AG10803 (cell line): Measurements from ENCODE around the gene KCNE4.

Experiments used
- DNase-seq: peaks from one replicate; pipeline ENCODE4 v3.0.0; 2010; ENCODE audit warnings: low read depth
- H3K4me3 ChIP-seq: 2 replicates; pipeline ENCODE4 v1.5.1; 2011; ENCODE audit warnings: mild to moderate bottlenecking, low read length, control low read depth
- TF ChIP-seq, protein P1 (sequence below): conservative IDR thresholded peaks from 2 replicates; pipeline ENCODE4 v1.5.1; 2011; ENCODE audit warnings: mild to moderate bottlenecking, low read length, control low read depth, inconsistent platforms

KCNE4 gene

DNA sequence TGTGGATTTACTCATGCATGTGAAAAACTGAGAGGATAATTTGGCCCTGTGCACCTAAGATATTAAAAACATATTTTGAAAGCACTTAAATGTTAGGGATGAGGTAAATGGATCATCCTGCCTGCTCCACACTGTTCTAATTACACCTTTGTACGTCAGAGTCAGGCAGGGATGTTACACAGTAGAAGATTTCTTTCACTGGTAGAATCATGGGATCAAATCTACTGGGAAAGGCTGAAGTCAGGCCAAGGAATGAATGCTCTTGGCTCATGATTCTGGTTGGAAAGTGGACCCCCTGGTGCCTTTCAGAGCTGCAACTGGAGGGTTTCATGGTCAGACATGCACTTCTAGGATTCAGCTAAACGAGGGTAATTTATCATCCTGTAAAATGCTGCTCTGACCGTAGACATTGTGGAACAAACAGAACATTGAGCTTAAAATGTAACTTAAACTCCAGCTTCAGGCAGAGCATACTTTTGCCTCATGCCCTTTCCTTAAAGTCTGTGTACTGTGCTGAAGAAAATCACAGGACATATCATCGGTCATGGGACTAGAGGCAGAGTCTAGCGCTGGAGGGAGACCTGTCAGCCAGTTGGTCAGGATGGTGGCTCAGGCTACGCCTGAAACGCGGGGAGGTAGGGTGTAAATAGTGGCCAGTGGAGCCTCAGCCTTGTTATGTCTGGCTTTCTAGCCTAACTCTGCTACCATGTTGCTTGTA is 4.9 kb downstream of the KCNE4 start:
- DNase-seq = peak; percentile 67
- no peak overlapping the region for H3K4me3 ChIP-seq
- TF ChIP-seq, protein P1, sequence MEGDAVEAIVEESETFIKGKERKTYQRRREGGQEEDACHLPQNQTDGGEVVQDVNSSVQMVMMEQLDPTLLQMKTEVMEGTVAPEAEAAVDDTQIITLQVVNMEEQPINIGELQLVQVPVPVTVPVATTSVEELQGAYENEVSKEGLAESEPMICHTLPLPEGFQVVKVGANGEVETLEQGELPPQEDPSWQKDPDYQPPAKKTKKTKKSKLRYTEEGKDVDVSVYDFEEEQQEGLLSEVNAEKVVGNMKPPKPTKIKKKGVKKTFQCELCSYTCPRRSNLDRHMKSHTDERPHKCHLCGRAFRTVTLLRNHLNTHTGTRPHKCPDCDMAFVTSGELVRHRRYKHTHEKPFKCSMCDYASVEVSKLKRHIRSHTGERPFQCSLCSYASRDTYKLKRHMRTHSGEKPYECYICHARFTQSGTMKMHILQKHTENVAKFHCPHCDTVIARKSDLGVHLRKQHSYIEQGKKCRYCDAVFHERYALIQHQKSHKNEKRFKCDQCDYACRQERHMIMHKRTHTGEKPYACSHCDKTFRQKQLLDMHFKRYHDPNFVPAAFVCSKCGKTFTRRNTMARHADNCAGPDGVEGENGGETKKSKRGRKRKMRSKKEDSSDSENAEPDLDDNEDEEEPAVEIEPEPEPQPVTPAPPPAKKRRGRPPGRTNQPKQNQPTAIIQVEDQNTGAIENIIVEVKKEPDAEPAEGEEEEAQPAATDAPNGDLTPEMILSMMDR = no peak

DNA sequence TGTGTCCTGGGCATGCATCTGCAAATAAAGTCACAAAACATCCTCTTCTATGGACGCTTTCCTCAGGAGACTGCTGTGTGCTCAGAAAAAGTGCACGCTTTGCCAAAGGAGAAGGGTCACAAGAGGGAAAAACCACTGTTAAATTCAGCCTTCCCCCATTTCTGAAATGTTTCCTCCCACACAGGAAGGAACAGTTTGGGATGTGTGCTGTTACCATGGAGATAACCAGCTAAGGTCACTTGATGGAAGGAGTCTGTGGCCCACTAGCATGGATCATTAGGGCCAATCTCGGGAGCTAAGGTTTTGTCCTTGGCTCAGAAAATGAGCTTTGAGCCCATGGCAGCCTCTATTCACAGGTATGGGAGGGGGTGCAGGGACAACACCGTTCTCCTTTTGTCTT is 5.6 kb downstream of the KCNE4 start:
- no peak for DNase-seq
- H3K4me3 ChIP-seq = no peak overlapping the region
- TF ChIP-seq, protein P1 = no peak

DNA sequence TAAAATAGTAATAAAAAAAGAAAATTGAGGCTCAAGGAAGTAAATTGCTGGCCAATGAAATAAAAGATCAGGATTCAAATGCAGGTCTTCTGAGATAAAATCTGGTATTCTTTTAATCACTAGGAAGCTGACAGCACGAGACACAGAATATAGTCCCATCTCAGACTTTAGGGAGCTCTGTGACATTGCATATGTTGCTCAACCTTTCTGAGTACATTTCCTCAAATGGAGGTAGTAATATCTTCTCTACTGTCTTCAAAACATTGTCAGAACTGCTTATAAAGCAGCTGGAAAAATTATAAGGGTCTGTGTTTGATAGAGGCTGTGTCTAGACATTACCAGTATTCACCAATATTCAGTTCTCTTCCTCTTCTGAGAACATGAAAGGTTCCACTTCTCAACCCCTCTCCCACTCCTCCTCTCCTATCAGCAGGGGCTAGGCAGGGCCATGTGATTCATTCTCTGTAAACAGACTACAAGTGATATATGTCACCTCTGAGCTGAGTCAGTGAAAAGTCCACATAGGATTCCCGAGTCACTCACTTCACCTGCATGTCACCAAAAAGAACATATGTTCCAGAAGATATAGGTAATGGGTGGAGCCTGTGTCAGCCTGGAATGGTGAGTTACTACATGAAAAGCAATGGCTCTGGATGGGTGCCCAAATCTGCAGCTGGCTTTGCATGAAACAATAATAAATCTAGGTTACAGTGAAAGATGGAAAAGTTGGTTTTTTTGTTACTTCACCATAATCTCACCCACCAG is 7.1 kb downstream of the KCNE4 start:
- H3K4me3 ChIP-seq = no peak overlapping the region
- peak; percentile 51 for DNase-seq
- TF ChIP-seq, protein P1 = no peak

DNA sequence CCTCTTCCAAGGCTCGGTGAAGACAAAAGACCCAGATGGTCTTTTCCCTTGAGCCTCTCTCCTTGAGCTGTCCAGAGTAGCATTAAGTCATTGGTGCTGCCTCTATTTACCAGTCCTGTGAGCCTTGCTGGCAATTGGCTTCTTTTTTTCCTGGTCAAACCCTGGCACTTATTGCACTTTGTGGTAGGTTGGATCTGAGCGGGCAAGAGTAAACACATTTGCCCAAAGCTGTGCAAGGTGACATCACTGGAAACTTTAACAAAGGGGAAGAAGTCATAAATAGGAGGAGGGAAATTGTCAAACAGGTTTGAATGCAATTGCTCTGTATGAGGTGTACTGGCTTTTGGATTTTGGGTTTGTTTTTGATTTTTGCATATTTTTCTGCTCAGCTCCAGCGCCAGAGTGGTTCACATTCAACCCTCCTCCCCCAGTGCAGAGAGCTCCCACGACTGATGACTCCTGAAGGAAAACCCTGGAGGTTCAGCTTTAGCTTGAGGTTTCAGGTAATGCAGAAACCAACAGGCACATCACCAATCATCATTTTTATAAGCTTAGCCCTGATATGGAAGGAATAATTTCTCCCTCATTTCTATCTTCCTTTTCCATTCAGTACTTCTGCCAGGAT is 8.3 kb downstream of the KCNE4 start:
- TF ChIP-seq, protein P1 = no peak
- no peak overlapping the region for H3K4me3 ChIP-seq
- DNase-seq = no peak

DNA sequence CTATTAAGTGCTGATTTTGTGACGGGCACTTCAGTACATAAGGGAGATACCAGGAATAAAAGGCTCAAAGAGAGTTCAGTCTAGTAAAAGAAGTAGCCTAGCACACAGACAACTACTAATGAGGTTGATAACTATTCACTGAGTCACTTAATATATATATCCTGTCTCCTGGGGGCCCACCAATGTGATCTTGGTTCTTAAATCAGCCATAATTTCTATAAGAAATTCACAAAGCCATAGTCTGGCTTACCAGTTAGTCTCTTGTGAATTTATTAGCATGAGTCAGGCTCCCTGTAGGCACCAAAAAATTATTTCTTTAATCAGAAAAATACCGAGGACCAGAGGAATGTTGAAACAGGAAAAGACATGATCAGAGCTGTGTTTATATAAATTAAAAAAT is 10.4 kb downstream of the KCNE4 start:
- TF ChIP-seq, protein P1 = no peak
- peak; percentile 81 for DNase-seq
- H3K4me3 ChIP-seq = no peak overlapping the region

DNA sequence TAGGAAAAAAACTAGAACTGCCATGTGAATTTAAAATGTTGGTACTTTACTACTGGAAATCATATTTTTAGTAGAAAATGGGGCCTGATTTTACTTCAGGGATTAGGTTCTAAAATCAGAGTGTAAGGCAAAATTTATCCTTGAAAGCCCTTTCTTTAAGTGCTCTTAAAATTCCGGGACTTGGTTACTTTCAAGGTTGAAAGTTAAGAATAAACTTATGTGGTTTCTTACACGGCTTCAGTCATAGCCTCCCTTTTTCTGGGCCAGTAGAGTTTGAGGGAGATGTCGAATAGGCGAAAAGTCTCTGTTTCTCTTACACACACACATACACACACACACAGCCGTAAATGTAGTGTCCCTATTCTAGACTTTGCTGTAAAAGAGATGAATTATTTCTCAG is 13.1 kb downstream of the KCNE4 start:
- H3K4me3 ChIP-seq = no peak overlapping the region
- DNase-seq = no peak
- TF ChIP-seq, protein P1 = no peak
